Activated CD8-positive, alpha-beta memory T cell treated with anti-CD3 and anti-CD28 coated beads, Interleukin-2, amount 50 U/mL, for 1 hour (primary cell): ENCODE results near the gene CNP.

Experiments used
- DNase-seq: peaks from one replicate; pipeline ENCODE4 v3.0.0-alpha.2; 2020; ENCODE audit errors: extremely low read depth

Gene CNP

GRCh38 chr17:41942626-41943373, 23.8 kb upstream of the CNP start:
- no peak for DNase-seq

- no peak for DNase-seq
Observed at GRCh38 chr17:41943492-41943891, 23.1 kb upstream of the CNP start.

- DNase-seq, result no peak
Observed at GRCh38 chr17:41944943-41945342, 21.7 kb upstream of the CNP start.

GRCh38 chr17:41948762-41949460, 17.7 kb upstream of the CNP start:
- DNase-seq, result no peak

GRCh38 chr17:41956522-41956921, 10.1 kb upstream of the CNP start:
- DNase-seq, result no peak

- DNase-seq, result no peak
Observed at GRCh38 chr17:41957031-41957868, 9.3 kb upstream of the CNP start.

GRCh38 chr17:41957869-41958439, 8.6 kb upstream of the CNP start:
- no peak for DNase-seq

- DNase-seq, result no peak
Observed at GRCh38 chr17:41959030-41959335, 7.6 kb upstream of the CNP start.

- DNase-seq, result no peak
Observed at GRCh38 chr17:41959336-41960095, 7.1 kb upstream of the CNP start.

- no peak for DNase-seq
Observed at GRCh38 chr17:41962111-41962510, 4.5 kb upstream of the CNP start.

- DNase-seq, result peak; percentile 29
Observed at GRCh38 chr17:41962768-41963434, 3.7 kb upstream of the CNP start.

- peak; percentile 23 for DNase-seq
Observed at GRCh38 chr17:41965694-41966462, 717 bp upstream of the CNP start.

GRCh38 chr17:41967141-41967920, 736 bp downstream of the CNP start:
- no peak for DNase-seq

GRCh38 chr17:41967921-41968578, 1.5 kb downstream of the CNP start:
- DNase-seq, result no peak

GRCh38 chr17:41968676-41969075, 2.1 kb downstream of the CNP start:
- DNase-seq, result no peak

GRCh38 chr17:41970901-41971331, 4.3 kb downstream of the CNP start:
- no peak for DNase-seq

- DNase-seq, result no peak
Observed at GRCh38 chr17:41971721-41972523, 5.3 kb downstream of the CNP start.
